GM18907 (cell line): ENCODE results near the gene CCDC70.
"Not testable (repeated sequence)": the region's sequence is repeated elsewhere in the genome, so short reads cannot be mapped to it uniquely, and the experiment has no call there.

Source experiments
- ATAC-seq: cut with Tn5 transposase; IDR thresholded peaks from one replicate; pipeline ENCODE4 v1.9.1; 2021; ENCODE audit warnings: mild to moderate bottlenecking, moderate library complexity; ENCODE audit not compliant: unreplicated experiment

CCDC70 gene

DNA sequence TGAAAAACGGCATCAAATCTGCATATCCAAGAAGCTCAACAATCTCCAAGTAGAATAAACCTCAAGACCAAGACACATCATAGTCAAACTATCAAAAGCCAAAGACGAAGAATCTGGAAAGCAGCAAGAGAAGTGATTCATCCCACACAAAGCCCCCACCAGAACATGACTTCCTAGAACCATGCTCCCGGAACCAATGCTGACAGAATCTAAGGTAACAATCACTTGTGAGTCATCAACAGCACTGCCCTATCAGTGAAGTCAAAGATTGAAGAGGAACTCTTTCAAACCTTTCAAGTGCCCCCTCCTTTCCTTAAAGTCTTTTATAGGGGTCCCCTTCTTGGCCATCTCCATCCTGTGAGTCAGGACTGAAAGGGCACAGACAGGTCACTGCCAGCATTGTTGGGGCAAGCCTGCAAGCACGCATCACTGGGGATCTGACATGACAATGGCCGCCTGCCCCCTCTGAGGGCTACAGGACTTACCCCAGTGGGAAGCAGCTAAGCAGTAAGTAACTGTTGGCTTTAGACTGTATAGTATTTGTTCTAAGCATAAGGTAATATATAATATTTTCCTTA, at the start of gene CCDC70:
CCDC70 (plus strand) TSS at position 247 of the 578 bp plus-strand sequence. CDS start 3,443 bp downstream, outside the sequence.
- no peak for ATAC-seq

DNA sequence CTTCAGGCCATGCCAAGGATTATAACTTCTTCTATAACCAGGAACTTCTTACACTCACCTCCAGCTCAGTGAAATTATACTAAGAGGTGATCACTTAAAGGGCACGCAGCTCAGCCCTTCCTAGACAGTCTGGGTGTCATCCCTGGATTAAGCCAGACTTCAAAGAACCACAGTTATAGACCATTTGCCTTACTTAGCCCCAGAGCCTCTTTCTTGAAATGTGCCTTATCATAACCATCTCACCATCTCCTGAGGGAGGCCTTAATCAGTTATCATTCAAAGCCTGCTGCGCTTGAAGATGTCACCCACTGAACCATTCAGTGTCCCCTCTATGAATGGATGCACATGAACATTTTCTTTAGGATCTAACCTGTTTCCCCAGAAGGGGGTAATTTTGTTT, 47.7 kb upstream of the CCDC70 start:
- ATAC-seq = no peak

DNA sequence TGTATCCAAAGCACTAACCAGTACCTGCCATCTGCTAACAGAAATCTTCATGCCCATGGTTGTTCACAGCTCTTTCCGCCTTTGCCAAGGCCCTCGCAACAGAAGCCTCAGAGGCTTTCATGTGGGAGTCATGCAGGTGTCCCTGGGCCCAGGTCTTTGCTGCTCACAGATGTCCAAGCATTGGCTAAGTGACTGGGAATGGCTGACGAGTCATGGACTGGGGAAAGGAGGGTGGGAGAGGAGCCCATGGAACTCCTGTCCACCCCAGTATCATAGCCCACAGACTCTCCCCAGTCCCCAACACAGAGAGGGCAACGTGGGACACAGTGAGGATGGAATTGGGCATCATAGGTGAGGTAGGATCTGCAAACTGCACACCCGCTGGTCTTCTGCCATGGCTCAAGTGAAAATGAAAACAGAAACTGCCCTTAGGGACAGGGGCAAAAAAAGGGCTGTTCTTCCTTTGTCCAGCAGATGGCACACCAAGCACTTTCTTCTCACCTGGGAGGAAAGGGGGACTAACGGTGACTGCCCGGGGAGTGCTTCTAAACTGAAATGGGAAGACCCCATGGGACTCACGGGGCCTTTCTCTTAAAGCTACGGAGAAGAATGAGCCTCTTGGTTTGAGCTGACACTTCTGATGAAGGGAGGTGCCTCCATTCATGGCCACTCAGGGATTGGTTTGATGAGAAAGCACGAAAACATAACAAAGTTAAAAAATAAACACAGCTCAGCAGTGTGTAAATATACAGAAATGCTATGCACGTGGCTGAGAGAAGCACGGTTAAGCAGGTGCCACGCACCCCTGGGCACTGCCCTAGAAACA, 46.7 kb upstream of the CCDC70 start:
- ATAC-seq = peak; percentile 76

DNA sequence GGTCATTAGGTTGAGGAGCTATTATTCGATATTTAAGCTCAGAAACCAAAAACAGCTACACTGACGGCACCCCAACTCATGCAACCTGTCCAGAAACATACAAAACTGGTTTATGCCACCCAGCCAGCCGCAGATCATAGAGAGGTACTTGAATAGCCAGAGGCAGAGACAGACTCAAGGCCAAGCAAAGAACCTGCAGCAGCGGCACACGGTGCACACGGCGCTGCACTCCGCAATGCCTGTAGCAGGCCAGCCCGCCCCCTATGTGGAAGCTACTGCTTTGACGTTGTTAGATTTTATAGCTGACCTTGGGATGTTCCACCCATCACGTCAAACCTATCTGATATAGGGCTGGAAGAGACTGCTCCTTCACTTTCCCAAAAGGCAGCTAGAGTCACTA, 45.9 kb upstream of the CCDC70 start:
- no peak for ATAC-seq

DNA sequence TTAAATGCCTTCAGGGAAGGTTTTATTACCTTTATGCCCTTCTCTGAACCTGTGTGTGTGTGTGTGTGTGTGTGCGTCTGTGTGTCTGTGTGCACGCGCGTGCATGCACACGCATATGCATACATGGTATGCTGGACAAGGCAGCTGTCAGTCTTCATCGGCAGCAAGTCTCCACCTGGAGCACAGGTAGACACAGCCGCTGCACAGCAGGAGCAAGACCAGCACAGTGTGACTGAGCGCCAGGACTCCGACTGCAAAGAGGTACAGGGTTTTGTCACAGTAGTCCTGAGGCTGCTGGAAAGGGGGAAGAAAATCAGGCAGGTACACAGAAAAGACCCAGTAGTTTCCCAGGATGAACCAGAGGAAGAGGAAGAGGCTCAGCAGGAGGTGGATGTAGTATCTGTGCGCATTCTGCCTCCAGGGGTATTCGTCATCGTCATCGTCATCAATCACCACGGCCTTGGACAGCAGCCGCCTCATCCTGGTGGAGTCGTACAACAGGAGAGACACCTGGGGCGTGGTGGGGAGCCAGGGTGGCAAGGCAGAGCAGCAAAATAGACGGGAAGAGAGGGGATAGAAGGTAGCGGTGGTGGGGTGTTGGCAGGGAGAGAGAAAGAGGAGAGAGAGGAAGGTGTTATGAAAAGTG, 45.0 kb upstream of the CCDC70 start:
- ATAC-seq = no peak

DNA sequence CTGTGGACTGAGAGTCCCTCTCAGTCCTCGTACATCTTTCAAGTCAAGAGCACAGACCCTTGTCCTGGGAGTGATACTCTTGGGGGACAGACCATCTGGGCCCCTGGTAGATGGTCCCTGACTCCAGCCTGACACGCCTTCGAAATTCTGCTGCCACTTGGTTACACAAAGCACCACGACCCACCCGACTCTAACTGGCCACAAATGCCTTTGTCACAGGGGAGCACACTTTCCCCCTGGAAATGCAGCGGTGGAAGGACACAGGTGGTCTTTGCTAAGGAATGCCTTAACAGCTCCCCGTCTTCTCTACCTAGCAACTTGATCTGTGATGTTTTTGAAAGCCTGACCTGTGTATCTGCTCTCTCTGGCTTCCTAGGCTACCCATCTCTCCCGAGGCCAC, 44.1 kb upstream of the CCDC70 start:
- ATAC-seq = no peak

DNA sequence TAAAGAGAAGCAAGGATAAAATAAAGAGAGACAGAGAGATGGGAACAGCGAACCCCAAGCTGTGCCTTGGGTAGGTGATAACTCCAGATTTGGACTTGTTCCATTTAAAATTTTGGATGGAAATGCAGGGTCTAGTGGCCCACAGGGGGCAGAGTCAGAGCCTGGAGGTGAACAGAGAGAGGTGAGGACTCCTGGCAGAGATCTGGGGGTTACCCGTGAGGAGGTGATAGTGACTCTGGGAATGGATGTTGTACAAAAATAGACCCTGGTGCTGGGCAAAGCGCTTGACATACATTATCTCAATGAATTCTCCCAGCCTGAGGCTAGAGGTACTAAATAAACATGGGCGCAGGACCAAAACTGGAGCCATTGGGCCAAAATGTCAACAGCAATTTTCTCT, 43.5 kb upstream of the CCDC70 start:
- ATAC-seq = no peak

DNA sequence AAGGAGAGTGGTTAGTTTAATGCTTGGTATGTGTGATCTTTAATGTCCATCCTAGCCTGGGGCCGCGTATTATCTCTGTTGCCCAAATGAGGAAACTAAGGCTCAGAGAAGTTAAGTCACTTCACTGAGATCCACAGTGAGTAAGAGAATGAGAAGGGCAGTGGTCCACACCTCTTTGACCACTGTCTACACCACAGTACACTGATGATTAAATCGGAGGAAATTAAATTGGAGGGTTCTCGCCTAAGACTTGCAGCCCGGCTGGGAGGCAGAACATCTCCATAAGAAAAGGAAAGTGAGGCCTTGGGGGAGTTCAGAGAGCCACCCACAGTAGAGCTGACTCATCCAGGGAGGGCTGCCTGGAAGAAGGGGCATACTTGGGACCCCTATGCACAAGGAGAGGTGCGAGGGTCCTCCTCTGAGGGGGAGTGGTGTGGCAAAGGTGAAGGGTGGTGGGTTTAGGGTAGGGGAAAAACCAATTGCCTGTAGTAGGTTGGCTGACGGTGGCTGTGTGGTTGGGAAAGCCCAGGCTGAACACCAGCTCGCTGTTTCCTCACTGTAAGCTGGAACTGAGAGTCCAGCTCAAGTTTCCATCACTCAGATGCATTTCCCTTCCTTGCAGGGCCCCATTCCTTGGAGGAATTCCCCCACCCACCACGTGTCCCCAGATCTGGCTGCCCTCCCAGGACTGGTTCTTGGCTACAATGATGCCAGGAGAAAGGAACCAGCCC, 42.8 kb upstream of the CCDC70 start:
- ATAC-seq = peak; percentile 47

DNA sequence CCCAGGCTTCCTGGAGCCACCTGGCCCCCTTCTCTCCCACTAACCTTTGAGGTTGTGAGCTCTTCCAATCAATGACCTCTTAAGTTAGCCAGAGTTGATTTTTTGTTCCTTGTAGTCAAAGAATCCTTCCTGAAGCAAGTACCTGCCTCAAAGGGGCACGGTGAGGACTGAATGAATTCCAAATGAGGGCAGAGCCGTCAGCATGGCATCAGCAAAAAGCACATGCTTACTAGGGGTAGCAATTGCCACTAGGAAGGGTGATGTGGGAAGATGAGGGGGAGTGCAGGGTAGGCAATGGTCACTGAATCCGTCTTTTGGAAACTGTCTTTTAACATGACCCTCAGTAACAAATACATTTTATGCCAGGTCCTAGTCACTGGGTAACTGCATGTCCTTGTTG, 42.2 kb upstream of the CCDC70 start:
- no peak for ATAC-seq

DNA sequence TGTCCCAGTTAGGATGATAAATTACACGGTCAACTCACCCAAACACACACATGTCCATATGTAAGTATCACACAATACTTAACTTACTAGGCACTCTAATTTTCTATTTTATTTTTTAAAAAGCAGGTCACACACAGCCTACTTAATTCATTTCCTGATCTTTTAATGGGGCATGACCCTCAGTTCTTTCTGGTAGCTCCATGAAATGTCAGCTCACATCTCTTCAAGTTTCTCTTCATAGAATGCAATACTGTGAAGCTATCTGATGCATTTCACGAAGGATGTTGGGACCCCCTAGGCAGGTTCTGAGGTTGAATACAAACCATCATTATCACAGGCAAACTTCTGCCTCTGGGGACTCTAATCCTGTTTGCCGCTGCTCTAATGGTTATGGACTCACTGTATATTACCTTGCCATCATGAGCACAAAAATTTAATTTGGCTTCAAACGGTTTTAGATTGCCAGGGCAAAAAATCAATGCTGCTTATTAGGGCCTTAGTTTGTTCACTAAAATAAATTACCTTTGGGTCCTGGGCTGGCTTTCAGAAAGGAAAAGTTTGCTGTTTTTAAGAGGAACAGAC, 41.7 kb upstream of the CCDC70 start:
- ATAC-seq = no peak

DNA sequence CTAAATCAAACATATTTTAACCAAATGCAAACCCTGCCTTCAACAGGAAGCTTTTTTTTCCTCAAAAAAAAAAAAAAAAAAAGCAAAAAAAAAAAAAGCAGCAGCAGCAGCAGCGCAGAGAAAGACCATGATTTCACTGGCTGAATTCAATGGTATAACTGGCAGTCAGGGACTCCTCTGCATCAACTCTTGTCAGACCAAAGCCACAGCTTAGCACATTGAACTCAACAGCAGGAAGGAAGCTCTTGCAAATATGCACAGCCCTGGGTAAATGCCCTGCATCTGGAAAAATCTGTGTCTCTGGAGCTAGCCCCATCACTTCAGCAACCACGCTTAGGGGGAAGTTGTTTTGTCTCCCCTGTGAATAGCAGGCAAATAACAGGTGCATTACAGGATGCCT, 40.2 kb upstream of the CCDC70 start:
- no peak for ATAC-seq

DNA sequence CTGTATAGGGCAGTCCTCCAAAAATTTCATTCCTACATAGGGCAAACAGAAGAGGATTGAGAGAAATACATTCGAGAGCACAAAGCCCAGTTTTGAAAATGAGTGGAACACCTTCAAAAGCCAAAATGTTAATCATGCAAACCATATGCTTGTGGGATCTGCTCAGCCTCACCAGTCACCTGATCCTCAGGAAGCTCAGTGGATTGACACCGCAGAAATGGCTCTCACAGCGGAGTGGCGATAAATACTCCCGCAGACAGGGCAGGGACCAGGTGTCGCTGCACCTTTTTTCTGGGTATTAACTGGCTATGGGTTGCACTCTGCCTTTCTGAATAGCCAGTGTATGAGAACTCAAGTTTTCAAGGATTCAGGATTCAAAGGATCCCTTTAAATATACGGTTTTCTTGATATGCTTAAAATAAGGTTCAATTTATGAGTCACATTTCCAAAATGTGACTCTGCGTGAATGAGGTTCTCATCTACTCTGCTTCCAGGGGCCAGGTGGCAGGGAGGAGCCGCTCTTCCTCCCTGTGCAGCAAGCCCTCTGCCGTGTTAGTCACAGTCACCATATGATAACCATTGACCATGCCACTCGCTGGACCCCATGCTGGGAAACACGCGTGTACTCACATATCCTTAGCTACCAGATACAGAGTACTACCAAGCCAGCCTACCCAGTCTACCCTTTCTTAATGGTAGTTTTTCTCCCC, 39.5 kb upstream of the CCDC70 start:
- no peak for ATAC-seq

DNA sequence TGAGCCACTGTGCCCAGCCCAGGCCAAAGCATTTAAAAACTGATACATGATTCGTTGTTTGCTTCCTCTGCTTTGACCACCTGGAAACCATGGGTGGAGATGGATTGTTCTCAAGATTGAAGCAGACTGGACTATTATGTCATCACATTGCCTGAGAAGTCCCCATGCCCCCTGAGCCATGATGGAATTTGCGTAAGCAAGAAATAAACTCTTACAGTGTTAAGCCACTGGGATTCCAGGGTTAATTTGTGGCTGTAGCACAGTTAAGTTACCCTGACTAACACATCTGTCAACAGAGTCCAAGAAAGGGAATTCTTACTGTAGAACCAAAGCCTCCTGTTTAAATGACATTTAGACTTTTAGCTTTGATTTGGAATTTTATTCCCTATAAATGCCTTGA, 38.4 kb upstream of the CCDC70 start:
- no peak for ATAC-seq

DNA sequence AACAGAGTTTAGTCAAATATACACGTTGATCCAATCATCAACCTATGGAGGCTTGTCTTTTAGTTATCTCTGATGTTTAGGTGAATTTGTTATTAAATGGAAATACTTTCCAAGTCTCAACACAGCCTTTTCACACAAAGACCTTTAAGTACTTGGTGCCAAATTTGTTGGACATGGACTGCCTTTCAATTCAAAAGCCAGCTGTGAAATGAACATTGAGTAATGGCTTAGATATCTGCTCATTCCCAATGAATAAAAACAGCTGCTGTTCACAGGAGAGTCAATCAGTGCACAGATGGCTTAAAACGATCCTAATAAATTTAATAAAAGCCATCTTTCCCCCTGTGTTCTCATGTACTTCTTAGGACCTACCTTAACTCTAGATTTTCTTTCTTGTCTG, 37.9 kb upstream of the CCDC70 start:
- no peak for ATAC-seq

DNA sequence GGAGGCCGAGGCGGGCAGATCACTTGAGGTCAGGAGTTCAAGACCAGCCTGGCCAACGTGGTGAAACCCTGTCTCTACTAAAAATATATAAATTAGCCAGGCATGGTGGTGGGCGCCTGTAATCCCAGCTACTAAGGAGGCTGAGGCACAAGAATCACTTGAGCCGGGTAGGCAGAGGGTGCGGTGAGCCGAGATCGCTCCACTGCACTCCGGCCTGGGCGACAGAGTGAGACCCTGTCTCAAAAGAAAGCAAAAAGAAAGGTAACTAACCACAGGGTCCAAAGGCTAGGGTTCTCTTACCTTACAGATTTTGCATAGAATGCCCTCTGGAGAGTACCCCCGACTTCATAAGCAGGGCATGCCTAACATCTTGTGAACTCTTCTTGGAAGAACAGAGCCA, 37.1 kb upstream of the CCDC70 start:
- not testable (repeated sequence) for ATAC-seq

DNA sequence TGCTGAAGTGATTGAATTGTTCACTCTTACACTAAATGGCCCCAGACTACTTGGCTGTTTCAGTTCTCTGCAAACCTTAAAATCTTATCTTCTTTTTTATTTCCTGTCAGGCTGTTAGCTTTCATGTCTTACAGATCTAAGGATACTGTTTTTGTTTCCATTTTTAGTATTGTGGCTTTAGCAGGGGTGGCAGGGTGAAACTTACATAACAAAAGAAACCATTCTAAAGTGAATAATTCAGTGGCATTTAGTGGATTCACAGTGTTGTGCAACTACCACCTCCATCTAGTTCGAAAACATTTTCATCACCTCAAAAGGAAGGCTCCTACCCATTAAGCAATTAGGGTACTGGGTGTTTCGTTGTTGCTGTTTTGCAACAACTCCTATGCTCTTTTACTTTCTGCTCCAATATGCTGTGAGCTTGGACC, 36.6 kb upstream of the CCDC70 start:
- no peak for ATAC-seq

DNA sequence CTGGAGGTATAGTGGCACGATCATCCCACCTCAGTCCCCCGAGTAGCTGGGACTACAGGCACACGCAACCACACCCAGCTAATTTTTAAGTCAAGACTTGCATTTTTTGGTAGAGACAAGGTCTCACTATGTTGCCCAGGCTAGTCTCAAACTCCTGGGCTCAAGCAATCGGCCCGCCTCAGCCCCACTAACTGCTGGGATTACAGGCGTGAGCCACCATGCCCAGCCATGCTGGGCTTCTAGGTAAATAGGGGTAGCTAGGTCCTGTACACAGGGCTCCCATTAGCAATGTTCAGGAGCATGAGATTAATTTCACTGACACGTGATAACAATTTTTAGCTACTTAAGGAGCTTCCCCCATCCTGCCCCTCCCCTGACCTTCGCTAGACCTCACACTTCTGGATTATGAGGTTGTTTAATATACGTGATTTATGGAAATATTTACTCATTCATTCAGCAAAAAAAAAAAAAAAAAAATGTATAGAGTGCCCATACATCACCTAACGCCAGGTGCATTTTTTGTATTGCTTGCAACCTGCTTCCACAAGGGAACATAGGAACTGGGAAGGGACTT, 36.0 kb upstream of the CCDC70 start:
- ATAC-seq = no peak

DNA sequence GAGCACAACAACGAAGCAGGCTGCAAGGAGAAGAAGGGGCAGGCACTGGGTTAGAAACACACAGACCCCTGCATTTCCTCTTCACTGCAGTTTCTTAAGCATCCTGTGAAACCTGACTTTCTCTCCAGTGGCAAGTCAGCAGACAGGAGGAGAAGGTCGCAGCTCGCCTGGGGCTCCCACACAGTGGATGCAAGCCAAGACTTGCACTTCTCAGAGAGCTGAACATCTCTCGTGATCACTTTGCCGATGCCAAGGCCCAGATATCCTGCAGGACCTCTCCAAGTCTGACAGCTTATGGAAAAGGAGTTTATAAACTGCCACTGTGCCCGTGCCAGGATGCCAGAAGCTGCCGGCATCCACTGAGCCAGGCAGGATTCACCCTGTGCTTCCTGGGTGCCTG, 35.2 kb upstream of the CCDC70 start:
- ATAC-seq = no peak

DNA sequence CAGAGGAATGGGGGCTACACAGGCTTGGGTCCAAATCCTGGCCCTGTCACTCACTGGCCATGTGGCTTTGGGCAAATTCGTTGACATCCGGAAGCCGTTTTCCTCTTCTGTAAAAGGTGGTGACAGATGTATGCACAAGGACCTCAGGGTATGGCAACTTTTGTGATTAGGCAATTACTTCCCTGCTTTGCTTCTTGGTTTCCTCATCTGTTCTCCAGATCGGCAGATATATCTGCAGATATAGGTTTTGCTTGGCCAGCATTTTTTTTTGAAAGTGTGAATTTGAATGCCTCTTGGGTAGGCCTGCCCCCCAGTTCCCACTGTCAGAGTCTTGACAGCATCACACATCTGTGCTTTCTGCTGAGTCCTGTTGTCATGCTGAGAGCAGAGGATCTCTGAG, 34.5 kb upstream of the CCDC70 start:
- ATAC-seq = no peak
